Prostate gland (tissue), 2 donors: ENCODE data around the gene ZNF367.

Experiments
- CTCF ChIP-seq, 4 experiments: fragments of 200-600 bp in 2 of 4; fragments of 450-650 bp in 2 of 4; sonication (generic) in 2 of 4; IDR thresholded peaks; 1 replicate in 3 of 4; 2 replicates in 1 of 4; pipeline ENCODE4 v1.5.1; 2016 to 2019; ENCODE audit warnings: antibody characterized with exemption in 4 of 4, mild to moderate bottlenecking in 2 of 4, moderate library complexity in 2 of 4
- POLR2A ChIP-seq: fragments of 450-650 bp; IDR thresholded peaks from one replicate; pipeline ENCODE4 v1.6.1; 2016; ENCODE audit warnings: antibody characterized with exemption, mild to moderate bottlenecking
- POLR2AphosphoS5 ChIP-seq: sonication (generic); formaldehyde crosslinking; IDR thresholded peaks from one replicate; pipeline ENCODE4 v1.6.1; 2017; ENCODE audit warnings: antibody characterized with exemption

- TF ChIP-seq POLR2A (peak; percentile 86), POLR2AphosphoS5 (peak; percentile 71), CTCF (IDR thresholded peaks at IDR 0.05) (peak in 2 of 4 experiments; percentile 41 to 49)
These were observed 31.9 kb upstream of the ZNF367 start, which contains the start of gene HABP4 for GRCh38 chr9:96449845-96450612.
